Mammary epithelial cell (primary cell): ENCODE results near the gene ADGB.

ENCODE experiments used
- EZH2 ChIP-seq: IDR thresholded peaks from 2 replicates; pipeline ENCODE4 v1.6.1; 2012; ENCODE audit warnings: low read length, inconsistent platforms, borderline replicate concordance
- TF ChIP-seq, protein P1 (sequence below), 2 donors: IDR thresholded peaks in 1 of 2; conservative IDR thresholded peaks in 1 of 2; 2 replicates each; pipeline ENCODE4 v1.5.1; 2011 to 2012; ENCODE audit warnings: inconsistent platforms in 2 of 2, low read length in 2 of 2, mild to moderate bottlenecking in 2 of 2, control low read depth in 1 of 2, low read depth in 1 of 2; ENCODE audit not compliant: insufficient read depth in 1 of 2; ENCODE audit errors: extremely low read depth in 1 of 2

DNA sequence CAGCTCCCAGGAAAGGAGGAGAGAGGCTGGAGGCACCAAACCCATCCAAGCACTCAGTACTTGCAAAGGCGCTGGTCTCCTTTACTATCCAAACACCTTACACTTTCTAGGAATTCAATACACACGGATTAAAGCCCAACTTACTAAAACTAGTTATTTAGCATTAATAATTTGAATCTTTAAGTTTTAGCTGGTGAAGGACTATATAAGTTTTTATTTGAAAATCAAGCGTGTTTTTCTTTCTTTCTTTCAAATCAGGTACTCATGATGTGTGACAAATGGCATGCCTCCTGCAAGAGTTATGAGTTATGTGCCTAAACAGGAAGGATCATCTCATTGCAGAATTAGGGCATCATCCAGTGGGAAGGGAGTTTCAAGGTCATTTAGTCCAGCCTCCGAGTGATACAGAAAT is 263.7 kb downstream of the ADGB start:
- TF ChIP-seq, protein P1, sequence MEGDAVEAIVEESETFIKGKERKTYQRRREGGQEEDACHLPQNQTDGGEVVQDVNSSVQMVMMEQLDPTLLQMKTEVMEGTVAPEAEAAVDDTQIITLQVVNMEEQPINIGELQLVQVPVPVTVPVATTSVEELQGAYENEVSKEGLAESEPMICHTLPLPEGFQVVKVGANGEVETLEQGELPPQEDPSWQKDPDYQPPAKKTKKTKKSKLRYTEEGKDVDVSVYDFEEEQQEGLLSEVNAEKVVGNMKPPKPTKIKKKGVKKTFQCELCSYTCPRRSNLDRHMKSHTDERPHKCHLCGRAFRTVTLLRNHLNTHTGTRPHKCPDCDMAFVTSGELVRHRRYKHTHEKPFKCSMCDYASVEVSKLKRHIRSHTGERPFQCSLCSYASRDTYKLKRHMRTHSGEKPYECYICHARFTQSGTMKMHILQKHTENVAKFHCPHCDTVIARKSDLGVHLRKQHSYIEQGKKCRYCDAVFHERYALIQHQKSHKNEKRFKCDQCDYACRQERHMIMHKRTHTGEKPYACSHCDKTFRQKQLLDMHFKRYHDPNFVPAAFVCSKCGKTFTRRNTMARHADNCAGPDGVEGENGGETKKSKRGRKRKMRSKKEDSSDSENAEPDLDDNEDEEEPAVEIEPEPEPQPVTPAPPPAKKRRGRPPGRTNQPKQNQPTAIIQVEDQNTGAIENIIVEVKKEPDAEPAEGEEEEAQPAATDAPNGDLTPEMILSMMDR (conservative IDR thresholded peaks at IDR 0.05 in 1 of 2, IDR thresholded peaks at IDR 0.05 in 1 of 2; ENCODE audit: extremely low read depth in 1 of 2, insufficient read depth in 1 of 2, low read depth in 1 of 2, low read length in 2 of 2) = no peak
- no peak for TF ChIP-seq EZH2
